RPMI7951 (cell line): ENCODE results near the gene ARSB. TPM values are rescaled to one million over a fixed set of nuclear protein-coding genes. Genes with fewer than 3 reads are reported as not detected.

Experiments
- total RNA-seq: library from RNA; depleted of rRNA; stranded (reverse); fragments of >200 nt; shearing (Covaris generic); gene quantifications from 2 replicates; pipeline ENCODE4 v1.2.3, GENCODE V29; 2014; rRNA removed

ARSB gene
- total RNA-seq, 1 experiment from 2014 or later: 18.5 TPM

Other genes with a start within 250 kb of the ARSB start
- not detected in 2 replicates for gene DMGDH, start 84.4 kb upstream of the ARSB start, total RNA-seq
- gene BHMT2, start 84.5 kb upstream of the ARSB start, total RNA-seq: not detected in 2 replicates
- not detected in 2 replicates for gene BHMT, start 126.5 kb upstream of the ARSB start, total RNA-seq